ENCODE results near the gene NKX2-8. TPM values are rescaled to one million over a fixed set of nuclear protein-coding genes. Genes with fewer than 3 reads are reported as not detected.
A peak's percentile ranks its signal among the peaks of the same experiment; 100 is the strongest.

NKX2-8 gene
- total and polyA plus RNA-seq, 8 donors = 0.15 to 1.6 (median 0.48) TPM; not detected in 4

DNA sequence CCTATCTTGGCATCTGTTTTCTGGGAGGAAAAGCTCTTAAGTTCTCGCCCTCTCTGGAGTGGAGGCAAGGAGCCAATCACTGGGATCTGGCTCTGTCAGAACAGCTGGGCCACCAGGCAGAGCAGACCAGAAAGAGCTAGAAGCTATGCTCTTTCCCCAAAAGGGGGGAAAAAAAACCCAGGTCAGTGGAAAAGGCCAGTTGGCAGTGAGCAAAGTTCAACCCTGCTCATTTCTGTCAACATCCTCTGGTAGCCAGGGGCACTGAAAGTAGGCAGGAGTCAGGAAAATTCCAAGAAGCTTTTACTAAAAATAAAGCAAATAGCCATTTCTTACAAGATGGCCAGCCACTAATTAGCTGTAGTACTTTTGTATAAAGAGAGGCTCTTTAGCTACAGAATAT is 42.6 kb upstream of the NKX2-8 start:
- ATAC-seq (no peak), DNase-seq (no peak)
- no peak overlapping the region for H3K4me3 ChIP-seq
- peaks cover 0 to 8% of the 10 kb centered on the region in 2 donors for H3K27me3 ChIP-seq
- no peak overlapping the region for H3K27ac ChIP-seq
- TF ChIP-seq, protein P1, sequence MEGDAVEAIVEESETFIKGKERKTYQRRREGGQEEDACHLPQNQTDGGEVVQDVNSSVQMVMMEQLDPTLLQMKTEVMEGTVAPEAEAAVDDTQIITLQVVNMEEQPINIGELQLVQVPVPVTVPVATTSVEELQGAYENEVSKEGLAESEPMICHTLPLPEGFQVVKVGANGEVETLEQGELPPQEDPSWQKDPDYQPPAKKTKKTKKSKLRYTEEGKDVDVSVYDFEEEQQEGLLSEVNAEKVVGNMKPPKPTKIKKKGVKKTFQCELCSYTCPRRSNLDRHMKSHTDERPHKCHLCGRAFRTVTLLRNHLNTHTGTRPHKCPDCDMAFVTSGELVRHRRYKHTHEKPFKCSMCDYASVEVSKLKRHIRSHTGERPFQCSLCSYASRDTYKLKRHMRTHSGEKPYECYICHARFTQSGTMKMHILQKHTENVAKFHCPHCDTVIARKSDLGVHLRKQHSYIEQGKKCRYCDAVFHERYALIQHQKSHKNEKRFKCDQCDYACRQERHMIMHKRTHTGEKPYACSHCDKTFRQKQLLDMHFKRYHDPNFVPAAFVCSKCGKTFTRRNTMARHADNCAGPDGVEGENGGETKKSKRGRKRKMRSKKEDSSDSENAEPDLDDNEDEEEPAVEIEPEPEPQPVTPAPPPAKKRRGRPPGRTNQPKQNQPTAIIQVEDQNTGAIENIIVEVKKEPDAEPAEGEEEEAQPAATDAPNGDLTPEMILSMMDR (IDR thresholded peaks at IDR 0.05) = no peak
- no peaks in the 10 kb centered on the region for H3K36me3 ChIP-seq
- no peaks in the 10 kb centered on the region for H3K4me1 ChIP-seq
- no peaks in the 10 kb centered on the region for H3K9me3 ChIP-seq
- intact Hi-C loops (cut with DNase I) = no loop called here

DNA sequence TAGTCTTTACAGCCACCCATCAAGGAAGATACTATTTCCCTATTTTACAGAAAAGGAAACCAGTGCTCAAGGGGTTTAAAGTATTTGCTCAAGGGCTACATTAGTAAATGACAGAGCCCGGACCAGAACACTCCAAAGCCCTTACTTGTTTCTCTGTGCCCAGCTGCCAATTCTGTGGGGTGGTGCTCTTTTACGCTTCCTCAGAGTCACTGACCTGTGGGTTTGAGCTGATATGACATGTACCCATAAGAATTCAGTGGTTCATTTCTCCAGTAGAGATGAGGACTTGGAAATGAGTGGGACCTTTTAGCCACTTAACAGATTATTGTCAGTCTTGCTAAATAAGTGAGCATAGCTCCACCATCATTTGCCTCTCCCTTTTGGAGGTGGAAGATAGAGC is 37.4 kb upstream of the NKX2-8 start:
- DNase-seq (no peak), ATAC-seq (peak; percentile 75)
- Histone ChIP-seq H3K27ac (no peak overlapping the region), H3K27me3 (no peaks in the 10 kb centered on the region), H3K4me3 (no peak overlapping the region), H3K4me1 (no peaks in the 10 kb centered on the region), H3K9me3 (no peaks in the 10 kb centered on the region), H3K36me3 (no peaks in the 10 kb centered on the region)
- intact Hi-C loops (cut with DNase I) = no loop called here
- TF ChIP-seq, protein P1 (IDR thresholded peaks at IDR 0.05) = no peak

GRCh38 chr14:36619131-36619530 is 36.7 kb upstream of the NKX2-8 start:
- Histone ChIP-seq H3K4me1 (no peaks in the 10 kb centered on the region), H3K27me3 (no peaks in the 10 kb centered on the region), H3K4me3 (no peak overlapping the region), H3K9me3 (no peaks in the 10 kb centered on the region), H3K27ac (no peak overlapping the region), H3K36me3 (no peaks in the 10 kb centered on the region)
- intact Hi-C loops (cut with DNase I) = no loop called here
- ATAC-seq (no peak), DNase-seq (no peak)
- TF ChIP-seq, protein P1 (IDR thresholded peaks at IDR 0.05) = no peak

GRCh38 chr14:36618641-36619040 is 36.2 kb upstream of the NKX2-8 start:
- intact Hi-C loops (cut with DNase I) = no loop called here
- TF ChIP-seq, protein P1 (IDR thresholded peaks at IDR 0.05) = no peak
- H3K4me3 ChIP-seq = no peak overlapping the region
- no peaks in the 10 kb centered on the region for H3K27me3 ChIP-seq
- no peak overlapping the region for H3K27ac ChIP-seq
- H3K9me3 ChIP-seq = no peaks in the 10 kb centered on the region
- DNase-seq = no peak
- no peaks in the 10 kb centered on the region for H3K36me3 ChIP-seq
- no peak for ATAC-seq
- H3K4me1 ChIP-seq = no peaks in the 10 kb centered on the region

DNA sequence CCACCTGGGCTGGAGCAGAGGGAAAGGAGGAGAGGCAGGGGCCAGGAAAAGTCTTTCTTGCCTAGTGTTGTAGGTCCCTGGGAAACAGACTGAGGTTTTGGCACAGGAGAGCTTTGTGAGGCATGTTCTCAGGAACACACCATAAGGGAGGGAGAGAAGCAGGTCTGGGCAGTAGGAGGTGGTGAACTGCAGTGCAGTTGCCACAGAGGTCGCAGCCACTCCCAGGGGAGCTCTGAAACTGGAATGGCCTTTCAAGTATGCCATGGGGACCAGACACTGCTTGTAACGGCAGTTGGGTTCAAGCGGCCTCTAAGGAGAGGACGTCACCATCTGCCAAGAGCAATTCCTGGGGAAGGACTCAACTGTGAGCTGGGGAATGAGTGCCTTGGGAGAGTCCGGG is 35.4 kb upstream of the NKX2-8 start:
- ATAC-seq (no peak), DNase-seq (no peak)
- Histone ChIP-seq H3K36me3 (no peaks in the 10 kb centered on the region), H3K27me3 (no peaks in the 10 kb centered on the region), H3K4me1 (no peaks in the 10 kb centered on the region), H3K4me3 (no peak overlapping the region), H3K9me3 (no peaks in the 10 kb centered on the region), H3K27ac (no peak overlapping the region)
- intact Hi-C loops (cut with DNase I) = no loop called here
- TF ChIP-seq, protein P1 (IDR thresholded peaks at IDR 0.05) = no peak
